Gastroesophageal sphincter (tissue), 3 donors: Measurements from ENCODE around the gene SUGCT.

Source experiments
- EP300 ChIP-seq: sonication (generic); formaldehyde crosslinking; IDR thresholded peaks from one replicate; pipeline ENCODE4 v1.6.1; 2017; ENCODE audit warnings: antibody characterized with exemption, mild to moderate bottlenecking
- POLR2A ChIP-seq, 2 donors: fragments of 450-650 bp; IDR thresholded peaks; one replicate each; pipeline ENCODE4 v1.6.1; 2017; ENCODE audit warnings: antibody characterized with exemption in 2 of 2, mild to moderate bottlenecking in 2 of 2, moderate library complexity in 1 of 2
- POLR2AphosphoS5 ChIP-seq: sonication (generic); formaldehyde crosslinking; IDR thresholded peaks from one replicate; pipeline ENCODE4 v1.6.1; 2017; ENCODE audit warnings: antibody characterized with exemption
- TF ChIP-seq, protein P1 (sequence below), 4 experiments: fragments of 200-600 bp in 2 of 4; fragments of 450-650 bp in 2 of 4; sonication (generic) in 1 of 4; IDR thresholded peaks; one replicate each; pipeline ENCODE4 v1.5.1; 2017 to 2019; ENCODE audit warnings: antibody characterized with exemption in 4 of 4, mild to moderate bottlenecking in 2 of 4, moderate library complexity in 2 of 4

DNA sequence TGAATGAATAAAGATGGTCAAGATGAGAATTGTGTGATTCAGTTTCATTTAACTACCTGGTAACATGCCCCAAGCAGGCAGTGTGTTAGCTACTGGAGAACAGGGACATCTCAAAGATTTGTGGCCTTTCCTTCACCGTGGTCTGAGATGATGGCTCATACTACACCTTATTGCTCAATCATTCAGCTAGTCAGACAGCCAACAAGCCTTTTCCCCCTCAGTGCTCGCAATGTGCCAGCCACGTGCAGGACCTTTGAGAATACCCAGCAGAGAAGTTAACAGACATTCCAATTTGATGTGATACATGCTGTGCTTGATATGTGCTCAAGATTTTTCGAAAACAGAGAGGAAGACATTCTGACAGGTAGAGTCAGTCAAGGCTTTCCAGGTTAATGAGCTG, 562.8 kb downstream of the SUGCT start:
- TF ChIP-seq POLR2A (IDR thresholded peaks at IDR 0.05) (no peak), POLR2AphosphoS5 (no peak), EP300 (no peak)
- TF ChIP-seq, protein P1, sequence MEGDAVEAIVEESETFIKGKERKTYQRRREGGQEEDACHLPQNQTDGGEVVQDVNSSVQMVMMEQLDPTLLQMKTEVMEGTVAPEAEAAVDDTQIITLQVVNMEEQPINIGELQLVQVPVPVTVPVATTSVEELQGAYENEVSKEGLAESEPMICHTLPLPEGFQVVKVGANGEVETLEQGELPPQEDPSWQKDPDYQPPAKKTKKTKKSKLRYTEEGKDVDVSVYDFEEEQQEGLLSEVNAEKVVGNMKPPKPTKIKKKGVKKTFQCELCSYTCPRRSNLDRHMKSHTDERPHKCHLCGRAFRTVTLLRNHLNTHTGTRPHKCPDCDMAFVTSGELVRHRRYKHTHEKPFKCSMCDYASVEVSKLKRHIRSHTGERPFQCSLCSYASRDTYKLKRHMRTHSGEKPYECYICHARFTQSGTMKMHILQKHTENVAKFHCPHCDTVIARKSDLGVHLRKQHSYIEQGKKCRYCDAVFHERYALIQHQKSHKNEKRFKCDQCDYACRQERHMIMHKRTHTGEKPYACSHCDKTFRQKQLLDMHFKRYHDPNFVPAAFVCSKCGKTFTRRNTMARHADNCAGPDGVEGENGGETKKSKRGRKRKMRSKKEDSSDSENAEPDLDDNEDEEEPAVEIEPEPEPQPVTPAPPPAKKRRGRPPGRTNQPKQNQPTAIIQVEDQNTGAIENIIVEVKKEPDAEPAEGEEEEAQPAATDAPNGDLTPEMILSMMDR (IDR thresholded peaks at IDR 0.05): no peak
